ENCODE measurements around the gene ARMC2. TPM values are rescaled to one million over a fixed set of nuclear protein-coding genes. Genes with fewer than 3 reads are reported as not detected.

Gene ARMC2
- total RNA-seq, 1 donor from 2014 or later, result 14.0 TPM

DNA sequence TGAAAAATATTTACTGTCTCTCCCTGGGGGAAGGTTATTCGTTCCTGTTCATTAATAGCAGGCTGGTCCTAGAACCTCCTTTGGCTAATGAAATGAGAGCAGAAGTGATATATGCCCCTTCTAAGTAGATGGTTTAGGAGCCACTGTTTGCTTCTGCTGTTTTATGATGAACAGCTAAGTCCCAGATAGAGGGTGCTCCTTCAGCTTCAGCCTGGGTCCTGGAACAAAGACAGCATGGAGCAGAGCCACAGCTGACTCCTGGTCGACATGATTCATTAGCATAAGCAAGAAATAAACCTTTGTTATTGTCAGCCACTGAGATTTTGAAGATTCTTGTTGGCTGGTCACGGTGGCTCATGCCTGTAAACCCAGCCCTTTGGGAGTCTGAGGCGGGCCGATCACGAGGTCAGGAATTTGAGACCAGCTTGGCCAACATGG lies 47.8 kb upstream of the ARMC2 start:
- Histone ChIP-seq H3K9me3 (replicated peaks) (no peaks in the 10 kb centered on the region), H3K36me3 (no peaks in the 10 kb centered on the region), H3K27ac (replicated peaks) (no peak overlapping the region), H3K4me1 (peaks cover 20% of the 10 kb centered on the region), H3K27me3 (ENCODE audit: low read depth) (no peaks in the 10 kb centered on the region), H3K4me3 (no peak overlapping the region)
- DNase-seq, result no peak
- no peak for TF ChIP-seq CTCF (IDR thresholded peaks at IDR 0.05; ENCODE audit: borderline replicate concordance)
- intact Hi-C loops (cut with micrococcal nuclease), result no loop called here

GRCh38 chr6:108801366-108801765 lies 46.9 kb upstream of the ARMC2 start:
- Histone ChIP-seq H3K27ac (replicated peaks) (no peak overlapping the region), H3K4me1 (peaks cover 24% of the 10 kb centered on the region), H3K27me3 (ENCODE audit: low read depth) (no peaks in the 10 kb centered on the region), H3K4me3 (no peak overlapping the region), H3K9me3 (replicated peaks) (no peaks in the 10 kb centered on the region), H3K36me3 (no peaks in the 10 kb centered on the region)
- intact Hi-C loops (cut with micrococcal nuclease), result no loop called here
- no peak for DNase-seq
- TF ChIP-seq CTCF (IDR thresholded peaks at IDR 0.05; ENCODE audit: borderline replicate concordance), result no peak

DNA sequence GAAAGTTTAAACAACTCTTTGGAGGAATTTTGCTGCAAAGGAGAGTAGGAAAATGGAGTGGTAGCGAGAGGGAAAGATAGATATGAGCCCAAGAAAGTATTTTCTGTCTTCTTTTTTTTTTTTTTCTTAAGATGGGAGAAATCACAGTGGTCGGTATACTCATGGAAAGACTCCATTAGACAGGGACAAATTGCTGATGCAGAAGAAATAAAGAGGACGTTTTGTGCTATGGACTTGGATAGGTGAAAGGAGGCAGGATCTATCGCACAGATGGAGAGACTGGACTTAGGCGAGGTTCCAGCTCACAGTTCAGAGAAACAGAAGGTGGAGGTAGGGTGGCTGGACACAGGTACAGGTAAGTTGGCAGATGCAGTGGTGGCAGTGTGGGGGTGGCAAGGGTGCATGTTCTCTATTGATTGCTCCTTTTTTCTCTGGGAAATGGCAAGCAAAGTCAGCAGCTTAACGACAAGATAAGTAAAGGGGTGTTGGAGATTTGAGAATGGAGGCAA lies 44.2 kb upstream of the ARMC2 start:
- H3K9me3 ChIP-seq (replicated peaks), result no peaks in the 10 kb centered on the region
- TF ChIP-seq CTCF (IDR thresholded peaks at IDR 0.05; ENCODE audit: borderline replicate concordance), result no peak
- H3K27me3 ChIP-seq (ENCODE audit: low read depth), result no peaks in the 10 kb centered on the region
- no peak for DNase-seq
- H3K36me3 ChIP-seq, result no peaks in the 10 kb centered on the region
- intact Hi-C loops (cut with micrococcal nuclease), result no loop called here
- peaks cover 27% of the 10 kb centered on the region for H3K4me1 ChIP-seq
- no peak overlapping the region for H3K4me3 ChIP-seq
- H3K27ac ChIP-seq (replicated peaks), result no peak overlapping the region

DNA sequence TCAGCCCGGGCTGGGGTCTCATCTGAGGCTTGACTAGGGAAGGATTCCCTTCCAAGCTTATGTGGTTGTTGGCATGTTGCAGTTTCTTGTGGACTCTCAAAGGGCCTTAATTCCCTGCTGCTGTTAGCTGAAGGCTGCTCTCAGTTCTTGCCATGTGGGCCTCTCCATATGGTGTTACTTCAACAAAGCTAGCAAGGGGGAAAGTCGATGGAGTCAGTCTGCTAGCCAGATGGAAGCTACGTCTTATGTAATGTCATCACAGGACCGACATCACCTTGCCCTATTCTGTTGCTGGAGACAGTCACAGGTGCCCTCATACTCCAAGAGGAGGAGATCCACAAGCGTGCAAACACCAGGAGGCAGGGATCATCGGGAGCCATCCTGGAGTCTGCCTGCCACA lies 43.3 kb upstream of the ARMC2 start:
- intact Hi-C loops (cut with micrococcal nuclease), result no loop called here
- DNase-seq, result no peak

GRCh38 chr6:108805611-108806167 lies 42.5 kb upstream of the ARMC2 start:
- Histone ChIP-seq H3K9me3 (replicated peaks) (no peaks in the 10 kb centered on the region), H3K27me3 (ENCODE audit: low read depth) (no peaks in the 10 kb centered on the region), H3K4me3 (no peak overlapping the region), H3K36me3 (no peaks in the 10 kb centered on the region), H3K27ac (replicated peaks) (no peak overlapping the region), H3K4me1 (peaks cover 27% of the 10 kb centered on the region)
- TF ChIP-seq CTCF (IDR thresholded peaks at IDR 0.05; ENCODE audit: borderline replicate concordance), result no peak
- intact Hi-C loops (cut with micrococcal nuclease), result no loop called here
- DNase-seq, result no peak

More for the DNA sequence above, 43.3 kb upstream of the ARMC2 start:
- no peak for TF ChIP-seq CTCF (IDR thresholded peaks at IDR 0.05; ENCODE audit: borderline replicate concordance)
- no peaks in the 10 kb centered on the region for H3K27me3 ChIP-seq (ENCODE audit: low read depth)
- H3K4me1 ChIP-seq, result peaks cover 27% of the 10 kb centered on the region
- H3K4me3 ChIP-seq, result no peak overlapping the region
- H3K36me3 ChIP-seq, result no peaks in the 10 kb centered on the region
- H3K27ac ChIP-seq (replicated peaks), result no peak overlapping the region
- no peaks in the 10 kb centered on the region for H3K9me3 ChIP-seq (replicated peaks)

Data from left ventricle myocardium inferior (tissue), 1 donor.